ENCODE results near the gene SLC1A3.
"Not testable (repeated sequence)": the region's sequence is repeated elsewhere in the genome, so short reads cannot be mapped to it uniquely, and the experiment has no call there.

Gene SLC1A3

DNA sequence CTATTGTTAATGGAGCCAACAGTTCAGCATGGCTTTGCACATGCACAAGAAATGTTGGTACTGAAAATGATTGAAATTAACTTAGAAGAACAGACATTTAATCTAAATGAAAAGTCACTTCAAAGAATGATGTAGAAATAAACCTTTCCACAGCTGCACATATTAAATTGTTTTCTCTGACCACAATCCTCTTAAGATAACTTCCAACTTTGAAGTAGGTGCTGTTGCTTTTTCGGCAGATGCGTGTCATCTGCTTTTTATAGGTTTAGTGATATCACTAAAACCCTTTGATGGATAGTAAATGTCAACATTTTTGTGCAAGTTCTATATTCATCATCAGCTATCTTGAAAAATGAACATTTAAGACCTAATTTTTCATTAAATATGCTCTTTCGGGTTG lies 25.3 kb upstream of the SLC1A3 start:
- Histone ChIP-seq H4K20me1 (ENCODE audit: insufficient read depth, low read length) (no peaks in the 10 kb centered on the region), H3K36me3 (replicated peaks; ENCODE audit: insufficient read depth, low read length) (no peaks in the 10 kb centered on the region), H3K27ac (ENCODE audit: low read length) (no peak overlapping the region), H3K9me3 (replicated peaks; ENCODE audit: insufficient read depth, low read length) (no peaks in the 10 kb centered on the region), H3F3A (ENCODE audit: insufficient read depth, low read length) (no peaks in the 10 kb centered on the region), H3K27me3 (replicated peaks; ENCODE audit: insufficient read depth, low read length) (no peaks in the 10 kb centered on the region), H3K4me1 (ENCODE audit: low read length) (no peaks in the 10 kb centered on the region), H3K79me2 (ENCODE audit: low read length) (no peaks in the 10 kb centered on the region), H3K4me3 (ENCODE audit: low read length) (no peak overlapping the region), H3K9ac (ENCODE audit: low read length) (no peak overlapping the region), H2AFZ (ENCODE audit: low read length) (no peak overlapping the region), H3K4me2 (ENCODE audit: low read depth, low read length) (no peak overlapping the region), H3K9me2 (replicated peaks; ENCODE audit: insufficient read depth, low read length) (no peaks in the 10 kb centered on the region)
- no peak for DNase-seq
- no peak for TF ChIP-seq EZH2 (optimal IDR thresholded peaks at IDR 0.05; ENCODE audit: low read depth, low read length)
- no peak for TF ChIP-seq EZH2phosphoT487 (IDR thresholded peaks at IDR 0.05; ENCODE audit: low read length)
- TF ChIP-seq, protein P1, sequence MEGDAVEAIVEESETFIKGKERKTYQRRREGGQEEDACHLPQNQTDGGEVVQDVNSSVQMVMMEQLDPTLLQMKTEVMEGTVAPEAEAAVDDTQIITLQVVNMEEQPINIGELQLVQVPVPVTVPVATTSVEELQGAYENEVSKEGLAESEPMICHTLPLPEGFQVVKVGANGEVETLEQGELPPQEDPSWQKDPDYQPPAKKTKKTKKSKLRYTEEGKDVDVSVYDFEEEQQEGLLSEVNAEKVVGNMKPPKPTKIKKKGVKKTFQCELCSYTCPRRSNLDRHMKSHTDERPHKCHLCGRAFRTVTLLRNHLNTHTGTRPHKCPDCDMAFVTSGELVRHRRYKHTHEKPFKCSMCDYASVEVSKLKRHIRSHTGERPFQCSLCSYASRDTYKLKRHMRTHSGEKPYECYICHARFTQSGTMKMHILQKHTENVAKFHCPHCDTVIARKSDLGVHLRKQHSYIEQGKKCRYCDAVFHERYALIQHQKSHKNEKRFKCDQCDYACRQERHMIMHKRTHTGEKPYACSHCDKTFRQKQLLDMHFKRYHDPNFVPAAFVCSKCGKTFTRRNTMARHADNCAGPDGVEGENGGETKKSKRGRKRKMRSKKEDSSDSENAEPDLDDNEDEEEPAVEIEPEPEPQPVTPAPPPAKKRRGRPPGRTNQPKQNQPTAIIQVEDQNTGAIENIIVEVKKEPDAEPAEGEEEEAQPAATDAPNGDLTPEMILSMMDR (IDR thresholded peaks at IDR 0.05; ENCODE audit: low read length) = no peak

DNA sequence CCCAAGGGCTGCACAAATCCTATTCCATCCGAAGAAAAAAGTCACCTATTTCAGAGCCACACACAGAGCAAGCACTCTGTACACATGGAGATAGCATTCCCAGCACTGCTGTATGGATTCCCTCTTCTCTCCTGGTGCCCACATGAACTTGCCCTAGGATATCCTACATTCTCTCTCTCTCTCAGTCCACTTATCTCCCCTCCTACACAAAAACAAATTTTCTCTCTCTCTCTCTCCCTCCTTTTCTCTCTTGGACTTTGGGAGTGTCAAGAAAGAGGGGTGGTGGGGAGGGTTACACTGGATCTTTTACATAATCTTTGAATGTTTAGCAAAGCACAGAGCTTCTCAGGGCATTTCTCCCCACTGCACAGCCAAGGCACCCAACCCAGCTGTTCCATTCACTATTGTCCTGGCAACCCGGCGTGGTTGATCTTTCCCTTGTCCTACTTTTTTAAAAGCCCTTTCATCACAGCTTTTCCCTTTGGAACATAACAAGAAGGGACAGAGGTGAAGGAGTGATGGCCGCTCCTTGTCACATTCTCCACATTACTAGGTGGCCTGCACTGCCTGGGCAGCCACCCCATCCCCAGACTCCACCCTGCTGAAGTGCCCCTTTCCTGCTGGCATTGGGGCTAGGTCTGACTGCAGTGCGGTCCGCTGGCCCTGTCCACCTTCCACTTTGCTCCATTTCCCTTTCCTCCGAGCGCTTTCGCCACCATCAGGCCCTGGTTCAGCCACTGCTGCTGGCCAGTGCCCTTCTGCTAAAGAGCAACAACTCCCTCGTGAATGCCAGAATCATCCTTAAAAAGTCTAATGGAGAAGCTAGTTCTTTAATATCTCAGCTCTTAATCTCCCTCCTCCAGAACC lies 22.2 kb upstream of the SLC1A3 start:
- Histone ChIP-seq H3K4me3 (ENCODE audit: low read length) (no peak overlapping the region), H3K27me3 (replicated peaks; ENCODE audit: insufficient read depth, low read length) (no peaks in the 10 kb centered on the region), H3K9me3 (replicated peaks; ENCODE audit: insufficient read depth, low read length) (no peaks in the 10 kb centered on the region), H3K79me2 (ENCODE audit: low read length) (no peaks in the 10 kb centered on the region), H3F3A (ENCODE audit: insufficient read depth, low read length) (no peaks in the 10 kb centered on the region), H3K4me2 (ENCODE audit: low read depth, low read length) (no peak overlapping the region), H2AFZ (ENCODE audit: low read length) (no peak overlapping the region), H4K20me1 (ENCODE audit: insufficient read depth, low read length) (no peaks in the 10 kb centered on the region), H3K4me1 (ENCODE audit: low read length) (no peaks in the 10 kb centered on the region), H3K27ac (ENCODE audit: low read length) (no peak overlapping the region), H3K9ac (ENCODE audit: low read length) (no peak overlapping the region), H3K36me3 (replicated peaks; ENCODE audit: insufficient read depth, low read length) (no peaks in the 10 kb centered on the region), H3K9me2 (replicated peaks; ENCODE audit: insufficient read depth, low read length) (no peaks in the 10 kb centered on the region)
- TF ChIP-seq, protein P1 (IDR thresholded peaks at IDR 0.05; ENCODE audit: low read length) = no peak
- TF ChIP-seq EZH2 (optimal IDR thresholded peaks at IDR 0.05; ENCODE audit: low read depth, low read length) = no peak
- no peak for TF ChIP-seq EZH2phosphoT487 (IDR thresholded peaks at IDR 0.05; ENCODE audit: low read length)
- no peak for DNase-seq

DNA sequence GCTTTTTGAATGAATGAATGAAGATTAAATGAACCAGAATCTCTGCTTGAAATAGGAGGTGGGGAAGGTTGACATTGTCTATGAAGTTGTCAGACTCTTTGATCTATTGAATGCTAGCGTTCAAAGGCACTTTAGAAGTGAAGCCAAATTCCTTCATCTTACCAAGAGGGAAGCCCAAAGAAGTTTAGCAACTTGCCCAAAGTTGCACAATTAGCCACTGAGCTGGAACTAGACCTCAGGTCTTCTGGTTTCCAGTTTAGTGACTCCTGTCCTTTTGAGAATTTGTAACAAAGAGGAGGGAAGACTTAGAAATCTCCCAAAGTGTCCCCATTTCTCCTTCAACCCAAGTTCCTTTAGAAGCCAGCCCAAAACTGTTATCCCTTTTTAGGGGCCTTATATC lies 20.7 kb upstream of the SLC1A3 start:
- H3K36me3 ChIP-seq (replicated peaks; ENCODE audit: insufficient read depth, low read length) = no peaks in the 10 kb centered on the region
- no peak overlapping the region for H3K4me2 ChIP-seq (ENCODE audit: low read depth, low read length)
- no peak for DNase-seq
- no peak overlapping the region for H3K4me3 ChIP-seq (ENCODE audit: low read length)
- no peak for TF ChIP-seq EZH2phosphoT487 (IDR thresholded peaks at IDR 0.05; ENCODE audit: low read length)
- H3K9me2 ChIP-seq (replicated peaks; ENCODE audit: insufficient read depth, low read length) = no peaks in the 10 kb centered on the region
- H3K79me2 ChIP-seq (ENCODE audit: low read length) = no peaks in the 10 kb centered on the region
- H3K9ac ChIP-seq (ENCODE audit: low read length) = no peak overlapping the region
- no peaks in the 10 kb centered on the region for H3K27me3 ChIP-seq (replicated peaks; ENCODE audit: insufficient read depth, low read length)
- no peaks in the 10 kb centered on the region for H3K9me3 ChIP-seq (replicated peaks; ENCODE audit: insufficient read depth, low read length)
- H3K4me1 ChIP-seq (ENCODE audit: low read length) = no peaks in the 10 kb centered on the region
- no peak overlapping the region for H3K27ac ChIP-seq (ENCODE audit: low read length)
- H2AFZ ChIP-seq (ENCODE audit: low read length) = no peak overlapping the region
- H3F3A ChIP-seq (ENCODE audit: insufficient read depth, low read length) = no peaks in the 10 kb centered on the region
- H4K20me1 ChIP-seq (ENCODE audit: insufficient read depth, low read length) = no peaks in the 10 kb centered on the region

DNA sequence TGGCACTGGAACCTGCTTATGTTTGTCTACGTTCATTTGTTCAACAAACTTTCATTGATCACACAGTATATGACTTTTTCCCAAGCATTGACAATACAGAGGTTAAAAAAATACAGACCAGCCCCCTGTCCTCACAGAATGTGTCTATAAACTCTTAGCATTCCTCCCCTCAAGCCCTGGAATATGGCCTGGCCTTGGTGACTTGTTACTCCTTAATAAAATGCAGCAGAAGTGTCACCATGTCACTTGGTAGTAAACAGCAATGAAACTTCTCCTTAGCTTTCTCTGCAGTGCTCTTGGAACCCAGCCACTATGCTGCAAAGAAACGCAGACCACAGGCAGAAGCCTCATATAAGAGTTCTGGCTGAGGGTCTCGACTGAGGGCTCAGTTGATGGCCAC lies 19.1 kb upstream of the SLC1A3 start:
- Histone ChIP-seq H3K27ac (ENCODE audit: low read length) (no peak overlapping the region), H2AFZ (ENCODE audit: low read length) (no peak overlapping the region), H3K9me2 (replicated peaks; ENCODE audit: insufficient read depth, low read length) (no peaks in the 10 kb centered on the region), H3K27me3 (replicated peaks; ENCODE audit: insufficient read depth, low read length) (no peaks in the 10 kb centered on the region), H4K20me1 (ENCODE audit: insufficient read depth, low read length) (no peaks in the 10 kb centered on the region), H3K9ac (ENCODE audit: low read length) (no peak overlapping the region), H3K9me3 (replicated peaks; ENCODE audit: insufficient read depth, low read length) (no peaks in the 10 kb centered on the region), H3K4me1 (ENCODE audit: low read length) (no peaks in the 10 kb centered on the region), H3K4me3 (ENCODE audit: low read length) (no peak overlapping the region), H3K36me3 (replicated peaks; ENCODE audit: insufficient read depth, low read length) (no peaks in the 10 kb centered on the region), H3K79me2 (ENCODE audit: low read length) (no peaks in the 10 kb centered on the region), H3F3A (ENCODE audit: insufficient read depth, low read length) (no peaks in the 10 kb centered on the region), H3K4me2 (ENCODE audit: low read depth, low read length) (no peak overlapping the region)
- TF ChIP-seq, protein P1 (IDR thresholded peaks at IDR 0.05; ENCODE audit: low read length) = no peak
- TF ChIP-seq EZH2 (optimal IDR thresholded peaks at IDR 0.05; ENCODE audit: low read depth, low read length) (no peak), EZH2phosphoT487 (IDR thresholded peaks at IDR 0.05; ENCODE audit: low read length) (no peak)
- no peak for DNase-seq

DNA sequence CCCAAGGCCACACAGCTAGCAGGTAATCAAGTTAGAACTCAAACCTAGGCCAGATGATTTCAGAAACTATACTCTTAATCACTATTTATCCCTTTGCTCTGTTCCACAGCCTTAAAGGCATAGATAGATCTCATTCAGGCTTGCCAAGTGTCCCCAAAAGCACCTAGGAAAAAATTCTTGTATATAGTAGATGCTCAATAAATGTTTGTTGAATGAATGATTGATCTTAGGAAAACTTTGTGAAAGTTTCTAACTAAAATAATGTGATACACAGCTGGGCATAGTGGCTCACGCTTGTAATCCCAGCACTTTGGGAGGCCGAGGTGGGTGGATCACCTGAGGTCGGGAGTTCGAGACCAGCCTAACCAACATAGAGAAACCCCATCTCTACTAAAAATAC lies 16.7 kb upstream of the SLC1A3 start:
- not testable (repeated sequence) for H3K36me3 ChIP-seq (replicated peaks; ENCODE audit: insufficient read depth, low read length); H3K4me1 ChIP-seq (ENCODE audit: low read length); H3K4me2 ChIP-seq (ENCODE audit: low read depth, low read length); H4K20me1 ChIP-seq (ENCODE audit: insufficient read depth, low read length); DNase-seq; H3K9ac ChIP-seq (ENCODE audit: low read length); H3K4me3 ChIP-seq (ENCODE audit: low read length); H3K9me2 ChIP-seq (replicated peaks; ENCODE audit: insufficient read depth, low read length); H3K27me3 ChIP-seq (replicated peaks; ENCODE audit: insufficient read depth, low read length); H3K27ac ChIP-seq (ENCODE audit: low read length); H3K9me3 ChIP-seq (replicated peaks; ENCODE audit: insufficient read depth, low read length); H2AFZ ChIP-seq (ENCODE audit: low read length); H3K79me2 ChIP-seq (ENCODE audit: low read length); H3F3A ChIP-seq (ENCODE audit: insufficient read depth, low read length)
